ENCODE data around the gene MSH6.

MSH6 gene

GRCh38 chr2:47778698-47779425 is 4.1 kb upstream of the MSH6 start:
- no peak overlapping the region for H4K5ac ChIP-seq (ENCODE audit: low read length)
- H2AK5ac ChIP-seq (ENCODE audit: low read length) = no peak overlapping the region
- no peak overlapping the region for H2BK120ac ChIP-seq (ENCODE audit: low read depth, low read length)
- no peaks in the 10 kb centered on the region for H3K79me2 ChIP-seq (ENCODE audit: control insufficient read depth, insufficient read depth, low read length)
- H3K56ac ChIP-seq (ENCODE audit: low read length) = no peak overlapping the region
- no CpG with 5 or more reads among the region's 8 CpGs for WGBS (ENCODE audit: extremely low coverage, insufficient coverage, low lambda C conversion rate)
- no peak for DNase-seq
- no peak overlapping the region for H3K4me2 ChIP-seq (ENCODE audit: low read length)
- no peaks in the 10 kb centered on the region for H3K27me3 ChIP-seq (ENCODE audit: insufficient read depth, low read length, poor library complexity)
- no peak overlapping the region for H4K8ac ChIP-seq (ENCODE audit: low read depth, low read length)
- no peak overlapping the region for H3K9ac ChIP-seq (ENCODE audit: low read length)
- H3K18ac ChIP-seq (ENCODE audit: low read length) = no peak overlapping the region
- no peak overlapping the region for H3K23ac ChIP-seq (ENCODE audit: low read length)
- no peak overlapping the region for H3K4me3 ChIP-seq (ENCODE audit: low read length)
- H2BK5ac ChIP-seq (ENCODE audit: low read length) = no peak overlapping the region
- no peak overlapping the region for H2BK15ac ChIP-seq (replicated peaks; ENCODE audit: low read depth)
- H3K79me1 ChIP-seq (ENCODE audit: low read length) = no peaks in the 10 kb centered on the region
- no peak overlapping the region for H3K4ac ChIP-seq (ENCODE audit: low read depth, low read length)
- no peaks in the 10 kb centered on the region for H3K36me3 ChIP-seq (ENCODE audit: control insufficient read depth, insufficient read depth, low read length)
- no peak overlapping the region for H3K27ac ChIP-seq (ENCODE audit: low read depth, low read length)
- H3K4me1 ChIP-seq (ENCODE audit: control insufficient read depth, low read depth, low read length) = no peaks in the 10 kb centered on the region

DNA sequence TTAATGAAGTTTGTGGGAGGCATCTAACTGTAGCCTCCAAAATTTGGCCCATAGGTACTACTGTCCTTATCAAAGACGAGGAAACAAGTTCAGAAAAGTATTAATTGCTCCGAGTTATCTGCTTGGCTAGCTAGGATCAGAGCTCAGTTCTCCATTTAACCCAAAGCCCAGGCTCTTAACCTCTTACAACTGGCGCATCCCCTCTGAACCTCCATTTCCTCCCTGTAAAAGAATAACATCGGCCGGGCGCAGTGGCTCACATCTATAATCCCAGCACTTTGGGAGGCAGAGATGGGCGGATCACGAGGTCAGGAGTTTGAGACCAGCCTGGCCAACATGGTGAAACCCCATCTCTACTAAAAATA is 3.5 kb upstream of the MSH6 start:
- H2BK15ac ChIP-seq (replicated peaks; ENCODE audit: low read depth) = no peak overlapping the region
- H3K4me2 ChIP-seq (ENCODE audit: low read length) = no peak overlapping the region
- H4K5ac ChIP-seq (ENCODE audit: low read length) = no peak overlapping the region
- H3K27me3 ChIP-seq (ENCODE audit: insufficient read depth, low read length, poor library complexity) = no peaks in the 10 kb centered on the region
- H3K56ac ChIP-seq (ENCODE audit: low read length) = no peak overlapping the region
- DNase-seq = no peak
- peaks cover 4% of the 10 kb centered on the region for H3K79me2 ChIP-seq (ENCODE audit: control insufficient read depth, insufficient read depth, low read length)
- no peak overlapping the region for H2BK5ac ChIP-seq (ENCODE audit: low read length)
- no peak overlapping the region for H4K8ac ChIP-seq (ENCODE audit: low read depth, low read length)
- no peak overlapping the region for H3K18ac ChIP-seq (ENCODE audit: low read length)
- no peak overlapping the region for H3K4me3 ChIP-seq (ENCODE audit: low read length)
- no peak overlapping the region for H3K9ac ChIP-seq (ENCODE audit: low read length)
- H2AK5ac ChIP-seq (ENCODE audit: low read length) = no peak overlapping the region
- no peak overlapping the region for H2BK120ac ChIP-seq (ENCODE audit: low read depth, low read length)
- no peaks in the 10 kb centered on the region for H3K79me1 ChIP-seq (ENCODE audit: low read length)
- no peak overlapping the region for H3K23ac ChIP-seq (ENCODE audit: low read length)
- WGBS (ENCODE audit: extremely low coverage, insufficient coverage, low lambda C conversion rate) = no CpG with 5 or more reads among the region's 8 CpGs
- H3K4ac ChIP-seq (ENCODE audit: low read depth, low read length) = no peak overlapping the region
- no peak overlapping the region for H3K27ac ChIP-seq (ENCODE audit: low read depth, low read length)
- H3K36me3 ChIP-seq (ENCODE audit: control insufficient read depth, insufficient read depth, low read length) = no peaks in the 10 kb centered on the region
- no peaks in the 10 kb centered on the region for H3K4me1 ChIP-seq (ENCODE audit: control insufficient read depth, low read depth, low read length)

DNA sequence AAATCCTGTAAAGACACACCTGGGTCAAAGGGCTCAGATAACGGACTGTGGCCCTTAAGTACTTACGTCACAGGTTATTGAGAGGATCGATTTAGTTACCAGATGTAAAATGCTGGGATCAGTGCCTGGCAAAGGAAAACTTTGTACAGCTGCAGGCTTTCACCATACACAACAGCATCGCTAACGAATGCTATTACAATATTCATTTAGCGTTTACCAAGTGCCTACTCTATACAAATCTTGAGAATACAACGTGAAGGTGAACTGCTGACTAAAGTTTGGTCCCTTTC is 619 bp upstream of the MSH6 start:
- Histone ChIP-seq H3K4me1 (ENCODE audit: control insufficient read depth, low read depth, low read length) (no peaks in the 10 kb centered on the region), H4K8ac (ENCODE audit: low read depth, low read length) (no peak overlapping the region)
- no peak for DNase-seq

GRCh38 chr2:47783486-47784351 is 774 bp downstream of the MSH6 start:
- peak overlapping the region; percentile 99 for H3K56ac ChIP-seq (ENCODE audit: low read length)
- H3K36me3 ChIP-seq (ENCODE audit: control insufficient read depth, insufficient read depth, low read length) = no peaks in the 10 kb centered on the region
- H3K4me3 ChIP-seq (ENCODE audit: low read length) = peak overlapping the region; percentile 84
- no peak overlapping the region for H2BK5ac ChIP-seq (ENCODE audit: low read length)
- WGBS (ENCODE audit: extremely low coverage, insufficient coverage, low lambda C conversion rate) = no CpG with 5 or more reads among the region's 71 CpGs
- DNase-seq = peak; percentile 88
- H2BK120ac ChIP-seq (ENCODE audit: low read depth, low read length) = peak overlapping the region; percentile 30
- H2AK5ac ChIP-seq (ENCODE audit: low read length) = no peak overlapping the region
- no peak overlapping the region for H4K5ac ChIP-seq (ENCODE audit: low read length)
- H3K9ac ChIP-seq (ENCODE audit: low read length) = peak overlapping the region; percentile 96
- no peaks in the 10 kb centered on the region for H3K79me1 ChIP-seq (ENCODE audit: low read length)
- peak overlapping the region; percentile 96 for H3K27ac ChIP-seq (ENCODE audit: low read depth, low read length)
- H3K4me2 ChIP-seq (ENCODE audit: low read length) = peak overlapping the region; percentile 52
- H2BK15ac ChIP-seq (replicated peaks; ENCODE audit: low read depth) = peak overlapping the region; percentile 25
- H3K27me3 ChIP-seq (ENCODE audit: insufficient read depth, low read length, poor library complexity) = no peaks in the 10 kb centered on the region
- peak overlapping the region; percentile 88 for H3K18ac ChIP-seq (ENCODE audit: low read length)
- H3K79me2 ChIP-seq (ENCODE audit: control insufficient read depth, insufficient read depth, low read length) = peaks cover 40% of the 10 kb centered on the region
- H4K8ac ChIP-seq (ENCODE audit: low read depth, low read length) = peak overlapping the region; percentile 43
- no peaks in the 10 kb centered on the region for H3K4me1 ChIP-seq (ENCODE audit: control insufficient read depth, low read depth, low read length)
- peak overlapping the region; percentile 94 for H3K4ac ChIP-seq (ENCODE audit: low read depth, low read length)
- H3K23ac ChIP-seq (ENCODE audit: low read length) = no peak overlapping the region

More for the DNA sequence above, 619 bp upstream of the MSH6 start:
- H2BK5ac ChIP-seq (ENCODE audit: low read length) = no peak overlapping the region
- H3K79me1 ChIP-seq (ENCODE audit: low read length) = no peaks in the 10 kb centered on the region
- peak overlapping the region; percentile 54 for H3K4me3 ChIP-seq (ENCODE audit: low read length)
- H3K27me3 ChIP-seq (ENCODE audit: insufficient read depth, low read length, poor library complexity) = no peaks in the 10 kb centered on the region
- peak overlapping the region; percentile 94 for H3K27ac ChIP-seq (ENCODE audit: low read depth, low read length)
- peak overlapping the region; percentile 92 for H3K9ac ChIP-seq (ENCODE audit: low read length)
- no peaks in the 10 kb centered on the region for H3K36me3 ChIP-seq (ENCODE audit: control insufficient read depth, insufficient read depth, low read length)
- H3K4ac ChIP-seq (ENCODE audit: low read depth, low read length) = peak overlapping the region; percentile 64
- H3K23ac ChIP-seq (ENCODE audit: low read length) = peak overlapping the region; percentile 66
- H2BK120ac ChIP-seq (ENCODE audit: low read depth, low read length) = peak overlapping the region; percentile 47
- H3K18ac ChIP-seq (ENCODE audit: low read length) = peak overlapping the region; percentile 91
- H3K4me2 ChIP-seq (ENCODE audit: low read length) = peak overlapping the region; percentile 98
- no peak overlapping the region for H4K5ac ChIP-seq (ENCODE audit: low read length)
- no peak overlapping the region for H2AK5ac ChIP-seq (ENCODE audit: low read length)
- peaks cover 33% of the 10 kb centered on the region for H3K79me2 ChIP-seq (ENCODE audit: control insufficient read depth, insufficient read depth, low read length)
- WGBS (ENCODE audit: extremely low coverage, insufficient coverage, low lambda C conversion rate) = no CpG with 5 or more reads among the region's 7 CpGs
- no peak overlapping the region for H2BK15ac ChIP-seq (replicated peaks; ENCODE audit: low read depth)
- peak overlapping the region; percentile 94 for H3K56ac ChIP-seq (ENCODE audit: low read length)

- no peak overlapping the region for H3K18ac ChIP-seq (ENCODE audit: low read length)
- no peak overlapping the region for H2BK15ac ChIP-seq (replicated peaks; ENCODE audit: low read depth)
- no peak overlapping the region for H4K8ac ChIP-seq (ENCODE audit: low read depth, low read length)
- H3K79me2 ChIP-seq (ENCODE audit: control insufficient read depth, insufficient read depth, low read length) = peaks cover 45% of the 10 kb centered on the region
- peak overlapping the region; percentile 79 for H3K56ac ChIP-seq (ENCODE audit: low read length)
- H3K27ac ChIP-seq (ENCODE audit: low read depth, low read length) = peak overlapping the region; percentile 8
- H3K27me3 ChIP-seq (ENCODE audit: insufficient read depth, low read length, poor library complexity) = no peaks in the 10 kb centered on the region
- H2BK120ac ChIP-seq (ENCODE audit: low read depth, low read length) = no peak overlapping the region
- no peaks in the 10 kb centered on the region for H3K36me3 ChIP-seq (ENCODE audit: control insufficient read depth, insufficient read depth, low read length)
- no peak overlapping the region for H3K23ac ChIP-seq (ENCODE audit: low read length)
- peak overlapping the region; percentile 36 for H3K4me3 ChIP-seq (ENCODE audit: low read length)
- no peak overlapping the region for H2BK5ac ChIP-seq (ENCODE audit: low read length)
- no peak overlapping the region for H2AK5ac ChIP-seq (ENCODE audit: low read length)
- no peak overlapping the region for H4K5ac ChIP-seq (ENCODE audit: low read length)
- H3K4ac ChIP-seq (ENCODE audit: low read depth, low read length) = no peak overlapping the region
- no peaks in the 10 kb centered on the region for H3K4me1 ChIP-seq (ENCODE audit: control insufficient read depth, low read depth, low read length)
- peak overlapping the region; percentile 51 for H3K4me2 ChIP-seq (ENCODE audit: low read length)
- no peaks in the 10 kb centered on the region for H3K79me1 ChIP-seq (ENCODE audit: low read length)
- no CpG with 5 or more reads among the region's 28 CpGs for WGBS (ENCODE audit: extremely low coverage, insufficient coverage, low lambda C conversion rate)
- peak overlapping the region; percentile 78 for H3K9ac ChIP-seq (ENCODE audit: low read length)
- peak; percentile 47 for DNase-seq
Observed at GRCh38 chr2:47784352-47784851, 1.5 kb downstream of the MSH6 start.
